UCSD-AML1 (cell line): Measurements from ENCODE around the gene SMCO4.
"Not testable (repeated sequence)": the region's sequence is repeated elsewhere in the genome, so short reads cannot be mapped to it uniquely, and the experiment has no call there.

Source experiments
- DNase-seq: peaks from one replicate; lab custom pipeline; 2025; ENCODE audit not compliant: unreplicated experiment; lab: John Stamatoyannopoulos, UW

The SMCO4 gene, protein sequence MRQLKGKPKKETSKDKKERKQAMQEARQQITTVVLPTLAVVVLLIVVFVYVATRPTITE

DNA sequence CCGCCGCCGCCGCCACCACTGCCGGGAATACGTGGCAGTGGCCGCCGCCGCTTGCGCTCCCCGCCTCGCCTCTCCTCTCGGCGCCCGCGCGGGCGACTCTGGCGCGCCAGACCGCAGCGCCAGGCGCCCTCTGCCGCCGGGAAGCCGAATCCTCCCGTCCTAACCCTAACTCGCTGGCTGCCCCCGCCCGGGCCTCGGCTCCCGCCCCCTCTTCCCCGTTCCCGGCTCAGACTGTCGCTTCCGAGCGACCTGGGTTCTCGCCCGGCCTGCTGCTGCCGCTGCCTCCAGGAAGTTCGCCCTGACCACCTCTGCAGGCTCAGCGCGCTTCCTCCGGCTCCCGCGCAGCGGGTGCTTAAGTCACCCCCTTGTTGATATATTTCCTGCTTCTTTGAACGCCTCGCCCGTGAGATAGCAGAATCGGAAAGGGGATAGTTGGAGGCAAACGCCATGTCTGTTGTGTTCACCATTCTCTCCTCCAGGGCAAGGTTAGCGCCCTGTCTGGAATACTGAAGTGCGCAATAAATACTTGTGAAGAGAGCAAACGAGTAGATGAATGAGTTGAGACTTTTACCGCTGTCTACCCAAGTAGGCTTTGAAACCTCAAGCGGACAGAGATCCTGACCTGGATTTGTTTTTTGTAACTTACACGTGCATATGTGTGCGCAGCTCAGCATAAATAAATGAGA is at the start of gene SMCO4:
Gene SMCO4, minus strand, starts transcription at position 100 of the 686 bp plus-strand sequence. CDS start 64,202 bp downstream, outside the sequence.
- peak; percentile 85 for DNase-seq

DNA sequence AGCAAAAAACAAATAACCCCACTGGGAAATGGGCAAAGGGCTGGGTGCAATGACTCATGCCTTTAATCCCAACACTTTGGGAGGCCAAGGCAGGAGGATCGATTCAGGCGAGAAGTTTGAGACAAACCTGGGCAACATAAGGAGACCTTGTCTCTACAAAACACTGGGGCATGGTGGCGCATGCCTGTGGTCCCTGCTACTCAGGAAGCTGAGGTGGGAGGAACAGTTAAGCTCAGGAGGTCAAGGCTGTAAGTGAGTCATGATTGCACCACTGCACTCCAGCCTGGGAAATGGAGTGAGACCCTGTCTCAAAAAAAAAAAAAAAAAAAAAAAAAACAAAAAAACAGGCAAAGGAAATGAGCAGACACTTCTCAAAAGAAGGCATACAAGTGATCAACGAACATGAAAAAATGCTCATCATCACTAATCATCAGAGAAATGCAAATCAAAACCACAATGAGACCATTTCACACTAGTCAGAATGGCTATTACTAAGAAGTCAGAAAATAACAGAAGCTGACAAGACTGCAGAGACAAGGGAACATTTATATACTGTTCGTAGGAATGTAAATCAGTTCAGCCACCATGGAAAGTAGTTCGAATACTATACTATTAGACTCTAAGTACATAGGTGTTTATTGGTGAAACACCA is 48.2 kb upstream of the SMCO4 start:
- peak; percentile 22 for DNase-seq

DNA sequence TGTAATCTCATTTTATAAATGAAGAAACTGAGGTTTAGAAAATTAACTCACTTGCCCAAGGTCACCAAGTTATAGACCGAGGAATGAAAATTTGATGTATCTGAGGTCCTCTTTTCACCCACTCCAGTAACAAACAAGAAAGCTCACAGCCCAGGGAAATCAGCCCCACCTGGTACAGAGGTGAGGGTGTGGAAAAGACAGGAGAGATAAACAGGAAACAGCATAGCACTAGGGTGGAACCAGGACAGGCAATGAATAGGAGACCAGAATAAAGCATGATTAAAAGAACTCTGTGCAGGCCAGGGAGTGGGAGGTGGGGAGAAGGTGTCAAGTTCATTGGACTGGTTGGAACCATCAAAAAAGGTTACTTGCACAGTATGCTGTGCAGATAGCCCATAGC is 46.2 kb upstream of the SMCO4 start:
- DNase-seq: no peak

DNA sequence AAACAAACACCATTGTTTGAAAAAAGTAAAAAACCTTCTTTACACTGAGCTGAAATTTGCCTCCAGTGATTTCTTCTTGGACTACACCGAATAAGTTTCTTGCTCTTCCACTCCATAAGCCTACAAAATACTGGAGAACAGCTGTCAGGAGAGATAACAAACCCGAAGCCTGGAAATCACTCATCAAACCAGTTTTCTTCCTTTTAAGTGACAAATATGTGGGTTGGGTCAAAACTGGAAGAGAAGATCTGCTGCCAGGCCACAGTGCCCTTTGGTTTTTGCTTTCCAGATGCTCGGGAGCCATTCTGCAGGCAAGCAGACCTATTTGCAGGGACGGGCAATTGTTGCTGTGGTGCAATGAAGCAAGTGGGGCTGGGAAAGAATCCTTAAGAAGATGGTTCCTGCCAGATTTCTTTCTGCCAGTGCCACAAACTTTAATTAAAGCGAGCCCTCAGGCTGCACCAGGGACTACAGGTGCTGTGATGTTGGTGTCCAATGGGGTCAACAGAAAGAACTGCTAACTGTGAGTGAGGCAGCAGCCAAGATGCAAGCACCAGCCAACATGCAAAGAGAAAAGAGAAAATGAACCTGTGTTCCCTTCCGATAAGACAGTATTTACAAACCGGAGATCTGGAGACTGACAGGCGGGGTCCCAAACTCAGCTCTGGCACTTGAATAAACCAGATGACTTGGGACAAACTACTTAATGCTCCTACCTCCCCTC is 44.8 kb upstream of the SMCO4 start:
- no peak for DNase-seq

DNA sequence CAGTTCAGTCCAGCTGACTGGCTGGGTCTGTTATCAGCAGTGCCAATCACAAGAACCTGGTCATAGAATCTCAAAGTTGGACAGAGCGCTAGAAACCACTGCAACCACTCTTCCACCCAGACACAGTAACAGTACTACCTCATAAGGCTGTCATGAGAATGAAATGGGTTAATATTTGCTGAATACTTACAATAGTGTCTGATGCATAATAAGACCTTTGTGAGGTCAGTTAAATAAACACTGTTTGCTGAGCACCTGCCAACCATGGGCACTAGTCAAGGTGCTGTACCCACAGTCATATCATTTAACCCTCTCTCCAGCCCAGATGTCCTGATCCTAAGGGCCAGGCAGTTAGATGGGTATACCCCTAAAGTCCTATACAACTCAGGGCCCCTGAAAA is 44.2 kb upstream of the SMCO4 start:
- DNase-seq: not testable (repeated sequence)

DNA sequence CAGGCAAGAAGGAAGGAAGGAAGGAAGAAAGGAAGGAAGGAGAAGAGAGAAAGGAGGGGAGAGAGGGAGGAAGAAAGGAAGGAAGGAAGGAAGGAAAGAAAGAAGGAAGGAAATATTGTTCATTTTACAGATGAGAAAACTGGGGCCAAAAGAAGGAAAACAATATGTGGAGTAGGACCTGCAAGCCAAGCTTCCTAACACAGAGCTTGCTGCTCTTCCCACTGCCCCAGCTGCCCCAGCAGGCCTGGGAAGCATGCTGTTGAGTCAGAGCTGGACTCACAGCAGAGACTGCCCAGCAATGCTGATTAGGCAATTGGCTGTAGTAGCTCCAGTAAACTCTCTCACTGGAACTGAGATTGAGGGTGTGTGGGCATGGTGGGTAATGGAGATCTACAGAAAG is 42.6 kb upstream of the SMCO4 start:
- no peak for DNase-seq

DNA sequence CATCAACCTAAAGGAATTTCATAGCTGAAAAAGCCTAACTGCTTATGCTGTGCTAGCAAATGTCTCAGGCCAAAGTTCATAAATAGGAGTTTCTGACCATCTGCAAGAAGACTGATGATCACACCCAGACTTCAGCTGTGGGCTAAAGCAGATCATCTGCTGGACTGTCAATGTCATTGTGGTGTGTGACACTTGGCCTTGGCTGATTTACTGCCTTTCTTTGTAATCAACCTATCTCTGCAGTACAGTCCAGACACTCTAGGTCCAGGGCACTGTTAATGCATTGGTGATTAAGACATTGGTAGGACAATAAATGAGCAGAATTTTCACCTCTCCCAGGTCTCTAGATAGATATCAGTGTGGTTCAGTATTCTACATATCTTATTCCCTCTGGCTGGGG is 40.3 kb upstream of the SMCO4 start:
- DNase-seq: no peak

DNA sequence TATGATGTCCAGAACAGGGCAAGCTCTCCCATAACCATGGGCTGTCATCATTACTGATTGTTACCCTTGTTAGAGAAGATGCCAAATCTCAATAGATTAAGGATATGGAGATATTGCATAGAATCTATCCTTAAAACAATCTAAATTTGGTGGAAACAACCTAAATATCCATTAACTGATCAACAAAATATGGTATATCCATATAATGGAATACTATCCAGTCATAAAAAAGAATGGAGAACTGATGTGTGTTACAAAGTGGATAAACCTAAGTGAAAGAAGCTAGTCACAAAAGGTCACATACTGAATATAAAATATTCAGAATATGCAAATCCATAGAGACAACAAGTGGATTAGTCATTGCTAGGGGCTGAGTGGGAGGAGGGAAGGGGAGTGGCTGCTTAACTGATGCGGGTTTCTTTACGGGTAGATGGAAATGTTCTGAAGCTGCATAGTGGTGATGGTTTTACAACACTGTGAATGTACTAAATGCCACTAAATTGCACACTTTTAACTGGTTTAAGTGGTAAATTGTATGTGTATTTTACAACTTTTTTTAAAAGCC is 36.1 kb upstream of the SMCO4 start:
- no peak for DNase-seq

DNA sequence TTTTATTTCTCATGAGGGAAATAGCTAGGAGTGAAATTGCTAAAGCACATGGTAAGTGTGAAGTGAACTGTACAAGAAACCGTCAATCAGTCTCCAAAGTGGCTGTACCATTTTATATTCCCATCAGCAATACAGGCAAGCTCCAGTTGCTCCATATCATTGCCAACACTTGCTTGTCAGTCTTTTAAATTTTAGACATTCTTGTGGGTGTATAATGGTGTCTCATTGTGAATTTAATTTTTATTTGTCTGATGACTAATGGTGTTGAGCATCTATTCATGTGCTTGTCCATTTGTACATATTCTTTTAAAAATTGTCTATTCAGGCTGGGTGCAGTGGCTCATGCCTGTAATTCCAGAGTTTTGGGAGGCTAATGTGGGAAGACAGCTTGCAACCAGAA is 34.1 kb upstream of the SMCO4 start:
- no peak for DNase-seq

DNA sequence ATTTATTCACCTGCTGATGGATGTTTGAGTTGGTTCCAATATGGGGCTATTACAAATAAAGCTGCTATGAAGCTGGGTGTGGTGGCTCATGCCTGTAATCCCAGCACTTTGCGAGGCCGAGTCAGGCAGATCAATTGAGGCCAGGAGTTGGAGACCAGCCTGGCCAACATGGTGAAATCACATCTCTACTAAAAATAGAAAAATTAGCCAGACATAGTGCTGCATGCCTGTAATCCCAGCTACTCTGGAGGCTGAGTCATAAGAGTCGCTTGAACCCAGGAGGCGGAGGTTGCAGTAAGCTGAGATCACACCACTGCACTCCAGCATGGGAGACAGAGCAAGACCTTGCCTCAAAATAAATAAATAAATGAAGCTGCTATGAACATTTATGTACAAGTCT is 33.7 kb upstream of the SMCO4 start:
- not testable (repeated sequence) for DNase-seq

DNA sequence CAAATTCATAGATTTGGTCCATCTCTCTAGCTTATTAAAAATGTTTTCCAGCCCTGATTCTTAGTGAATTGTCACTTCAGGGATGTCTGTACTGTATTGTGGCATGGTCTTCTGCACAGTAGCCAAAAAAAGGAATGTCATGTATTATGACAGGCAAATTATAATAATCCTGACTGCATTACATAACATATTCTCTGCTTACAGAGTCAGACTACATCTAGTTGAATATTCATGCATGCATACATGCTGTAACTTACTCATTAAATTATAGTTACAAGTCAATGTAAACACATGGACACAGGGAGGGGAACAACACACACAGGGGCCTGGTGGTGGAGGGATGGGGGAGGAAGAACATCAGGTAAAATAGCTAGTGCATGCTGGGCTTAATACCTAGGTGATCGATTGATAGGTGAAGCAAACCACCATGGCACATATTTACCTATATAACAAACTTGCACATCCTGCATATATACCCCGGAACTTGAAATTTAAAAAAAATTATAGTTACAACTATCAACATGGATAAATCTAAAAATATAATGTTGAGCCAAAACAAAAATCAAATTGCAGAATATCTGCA is 31.5 kb upstream of the SMCO4 start:
- no peak for DNase-seq

DNA sequence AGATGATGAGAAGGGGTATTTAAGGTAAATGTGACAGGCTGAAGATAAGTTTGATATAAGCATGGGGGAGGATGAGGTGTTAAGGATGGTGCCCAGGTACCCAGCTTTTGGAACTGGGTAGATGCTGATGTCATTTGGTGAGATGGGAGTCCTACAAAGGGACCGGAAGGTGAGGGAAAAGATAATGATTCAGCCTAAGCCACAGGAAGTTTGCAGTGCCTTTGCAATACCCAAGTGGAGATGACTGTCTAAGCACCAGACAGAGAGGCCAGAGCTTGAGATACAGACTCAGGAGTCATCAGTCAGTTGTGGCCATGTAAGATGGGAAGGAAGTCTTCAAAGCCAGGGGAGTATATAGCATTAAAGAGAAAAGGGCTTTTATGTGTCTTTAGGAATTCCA is 30.0 kb upstream of the SMCO4 start:
- DNase-seq: no peak

DNA sequence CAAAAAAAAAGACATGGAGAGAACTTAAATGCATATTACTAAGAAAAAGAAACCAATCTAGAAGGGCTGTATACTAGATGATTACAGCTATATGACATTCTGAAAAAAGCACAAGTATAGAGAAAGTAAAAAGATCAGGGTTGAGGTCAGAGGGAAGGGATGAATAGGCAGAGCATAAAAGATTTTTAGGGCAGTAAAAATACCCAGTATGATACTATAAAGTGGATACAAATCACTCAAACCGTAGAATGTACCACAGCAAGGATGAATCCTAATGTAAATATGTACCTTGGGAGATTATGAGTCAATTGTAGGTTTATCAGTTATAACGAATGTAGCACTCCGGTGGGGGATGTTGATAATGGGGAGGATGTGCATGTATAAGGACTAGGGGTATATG is 29.4 kb upstream of the SMCO4 start:
- DNase-seq: no peak

DNA sequence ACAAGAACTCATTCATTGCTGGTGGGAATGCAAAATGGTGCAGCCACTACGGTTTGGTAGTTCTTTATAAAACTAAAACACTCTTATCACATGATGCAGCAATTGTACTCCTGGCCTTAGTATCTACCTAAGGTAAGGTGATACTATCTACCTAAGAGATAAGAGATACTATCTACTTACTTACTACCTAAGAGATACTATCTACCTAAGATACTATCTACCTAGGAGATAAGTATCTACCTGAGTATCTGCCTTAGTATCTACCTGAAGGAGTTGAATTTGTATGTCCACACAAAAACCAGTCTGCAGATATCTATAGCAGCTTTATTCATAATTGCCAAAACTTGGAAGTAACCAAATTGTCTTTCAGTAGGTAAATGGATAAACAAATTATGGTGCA is 29.0 kb upstream of the SMCO4 start:
- DNase-seq: no peak

DNA sequence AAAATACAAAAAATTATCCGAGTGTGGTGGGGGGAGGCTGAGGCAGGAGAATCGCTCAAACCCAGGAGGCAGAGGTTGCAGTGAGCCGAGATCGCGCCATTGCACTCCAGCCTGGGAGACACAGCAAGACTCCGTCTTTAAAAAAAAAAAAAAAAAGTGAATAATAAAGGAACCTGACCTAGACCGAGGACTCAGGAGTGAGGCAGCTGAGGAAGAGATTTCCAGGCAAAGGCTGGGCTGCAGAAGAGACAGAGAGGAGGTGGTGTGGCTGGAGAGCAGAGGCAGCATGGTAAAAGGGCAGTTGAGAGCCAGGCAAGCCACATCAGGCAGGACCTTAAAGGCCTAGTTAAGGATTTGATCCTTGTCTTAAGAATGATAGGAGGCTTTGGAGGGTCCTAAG is 28.4 kb upstream of the SMCO4 start:
- no peak for DNase-seq

DNA sequence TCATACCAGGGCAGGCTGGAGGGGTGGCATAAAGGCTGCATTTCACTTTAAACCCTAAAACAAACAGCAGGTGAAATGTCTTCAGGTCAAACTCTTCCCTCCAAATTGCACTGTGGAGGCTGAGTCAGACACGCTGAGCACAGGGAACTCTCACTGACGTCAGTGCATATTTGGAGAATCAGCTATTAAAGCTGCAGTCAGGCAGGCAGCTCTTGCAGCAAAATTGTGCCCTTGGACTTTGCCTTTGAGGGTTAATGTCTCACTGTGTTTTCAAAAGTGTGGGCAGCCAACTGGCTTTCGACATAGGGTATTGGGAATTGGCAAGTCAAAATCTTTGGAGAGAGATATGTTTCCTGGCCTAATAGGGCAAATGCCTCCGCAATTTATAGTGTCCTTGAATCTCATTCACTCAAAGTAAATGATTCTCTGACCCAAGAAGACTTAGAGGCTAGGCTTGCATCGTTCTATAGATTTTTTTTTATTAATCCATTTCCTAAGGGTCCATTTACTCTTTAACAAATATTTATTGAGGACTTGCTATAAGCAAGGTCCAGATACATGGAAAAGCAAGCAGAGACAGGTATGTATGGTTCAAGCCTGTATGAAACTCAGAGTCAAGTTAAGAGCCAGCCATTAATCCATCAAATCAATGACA is 27.7 kb upstream of the SMCO4 start:
- no peak for DNase-seq

DNA sequence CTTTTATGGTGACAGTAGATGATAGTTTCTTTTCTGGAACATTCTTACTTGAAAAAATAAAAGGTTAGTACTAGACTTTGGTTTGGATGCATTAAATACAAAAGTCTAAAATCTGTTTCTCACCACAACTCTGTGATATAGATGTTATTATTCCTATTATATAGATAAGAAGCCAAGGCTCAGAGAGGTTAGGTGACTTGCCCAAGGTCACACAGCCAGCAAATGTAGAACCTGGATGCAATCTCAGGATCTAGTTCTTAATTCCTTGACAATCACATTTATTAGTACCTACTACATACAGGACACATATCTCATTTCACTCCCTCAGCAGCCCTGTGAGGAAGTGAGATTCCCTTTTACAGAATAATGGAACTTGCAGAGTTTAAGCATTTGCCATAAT is 26.3 kb upstream of the SMCO4 start:
- DNase-seq: no peak

DNA sequence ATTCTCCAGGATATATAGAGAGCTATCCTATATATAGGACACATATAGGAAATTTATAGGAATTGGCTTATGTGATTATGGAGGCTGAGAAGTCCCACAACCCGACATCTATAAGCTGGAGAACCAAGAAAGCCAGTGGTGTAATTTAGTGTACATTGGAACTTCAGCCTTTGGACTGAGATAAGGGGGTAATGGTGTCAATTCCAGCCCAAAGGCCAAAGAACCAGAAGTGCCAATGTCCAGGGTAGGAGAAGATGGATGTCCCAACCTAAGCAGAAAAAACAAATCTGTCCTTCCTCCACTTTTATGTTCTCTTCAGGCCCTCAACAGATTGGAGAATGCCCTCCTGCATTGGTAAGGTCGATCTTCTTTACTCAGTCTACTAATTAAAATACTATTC is 25.5 kb upstream of the SMCO4 start:
- no peak for DNase-seq

DNA sequence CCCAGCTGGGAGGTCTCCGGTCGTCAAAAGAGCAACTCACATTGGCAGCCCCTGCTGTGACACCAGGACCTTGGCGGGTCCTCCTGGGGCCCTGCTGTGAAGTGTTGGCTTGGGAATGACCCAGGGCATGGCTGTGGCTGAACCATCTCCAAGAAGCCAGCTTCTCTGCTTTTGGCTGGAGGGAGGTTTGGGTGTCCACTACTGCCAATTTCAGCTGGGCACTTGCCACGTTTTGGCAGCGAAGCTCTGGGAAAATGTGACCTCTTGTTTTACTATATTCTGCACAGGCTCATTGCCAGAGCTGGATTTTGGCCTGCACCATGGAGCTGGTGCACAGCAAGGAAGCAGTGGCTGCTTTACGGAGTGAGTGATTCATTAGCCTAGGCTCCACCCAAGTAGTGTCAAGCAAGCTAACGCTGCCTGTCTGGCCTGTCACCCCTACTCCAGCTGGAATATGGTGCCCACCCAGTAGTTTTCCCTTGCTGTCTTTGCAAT is 24.3 kb upstream of the SMCO4 start:
- DNase-seq: no peak

DNA sequence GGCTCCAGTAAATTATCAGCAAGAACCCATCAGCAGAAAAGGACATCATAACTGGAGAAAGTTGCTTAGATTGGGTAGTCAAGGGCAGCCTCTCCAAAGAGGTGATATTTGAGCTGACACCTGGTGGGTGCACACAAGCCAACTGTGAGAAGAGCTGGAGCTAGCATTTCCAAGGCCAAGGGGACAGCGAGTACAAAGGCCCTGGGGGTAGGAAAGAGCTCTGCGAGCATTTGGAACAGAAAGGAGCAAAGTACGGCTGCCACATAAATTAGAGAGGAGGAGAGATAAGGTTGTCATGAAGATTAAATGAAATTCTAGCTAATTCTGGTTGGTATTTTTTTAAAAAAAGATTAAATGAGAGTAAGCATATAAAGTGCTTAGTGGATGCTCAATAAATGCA is 21.7 kb upstream of the SMCO4 start:
- DNase-seq: no peak

DNA sequence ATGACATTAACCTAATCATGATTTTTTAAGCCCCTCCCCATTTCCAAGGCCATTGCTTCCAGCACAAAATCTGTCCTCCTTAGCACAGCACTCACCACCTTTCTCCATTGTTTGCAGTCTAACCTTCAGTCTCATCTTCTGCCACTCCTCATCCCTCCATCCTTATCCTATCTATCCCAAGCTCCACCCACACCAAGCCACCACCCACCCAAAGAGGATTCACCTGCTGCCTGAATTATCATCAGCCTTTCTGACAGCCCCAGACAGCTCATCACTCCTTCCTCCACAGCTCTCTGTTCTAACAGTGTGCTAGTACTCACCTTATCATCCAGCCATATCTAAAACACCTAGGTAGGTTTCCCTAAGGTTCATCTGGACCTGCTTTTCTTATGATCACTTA is 20.7 kb upstream of the SMCO4 start:
- DNase-seq: no peak
